Transverse colon (tissue), 4 donors: ENCODE results near the gene PAPPA. TPM values are rescaled to one million over a fixed set of nuclear protein-coding genes. Genes with fewer than 3 reads are reported as not detected.

Experiments used
- DNase-seq: peaks from one replicate; pipeline ENCODE4 v3.0.0-alpha.2; 2019
- H3K27ac ChIP-seq, 4 donors: fragments of 200-600 bp; sonication (generic); 2 replicates each; pipeline ENCODE4 v1.5.1; 2016 to 2018; ENCODE audit warnings: inconsistent platforms in 4 of 4
- H3K27me3 ChIP-seq: fragments of 200-600 bp; sonication (generic); 2 replicates; pipeline ENCODE4 v1.5.1; 2017; ENCODE audit warnings: inconsistent platforms
- H3K36me3 ChIP-seq, 4 donors: fragments of 200-600 bp; sonication (generic); 2 replicates each; pipeline ENCODE4 v1.5.1; 2017 to 2019; ENCODE audit warnings: inconsistent platforms in 4 of 4
- H3K4me1 ChIP-seq, 4 donors: fragments of 200-600 bp; sonication (generic); 2 replicates each; pipeline ENCODE4 v1.5.1; 2017 to 2020; ENCODE audit warnings: inconsistent platforms in 4 of 4
- H3K4me3 ChIP-seq, 4 donors: fragments of 200-600 bp; sonication (generic); 1 replicate in 1 of 4; 2 replicates in 3 of 4; pipeline versions ENCODE4 v1.5.1 to v1.6.1; 2017 to 2019; ENCODE audit warnings: inconsistent platforms in 4 of 4
- H3K9me3 ChIP-seq, 2 donors: fragments of 200-600 bp; sonication (generic); 2 replicates each; pipeline ENCODE4 v1.5.1; 2017 to 2019; ENCODE audit warnings: inconsistent platforms in 2 of 2
- EP300 ChIP-seq: sonication (generic); formaldehyde crosslinking; IDR thresholded peaks from one replicate; pipeline ENCODE4 v1.6.1; 2017; ENCODE audit warnings: antibody characterized with exemption, low read depth
- POLR2A ChIP-seq: fragments of 450-650 bp; IDR thresholded peaks from one replicate; pipeline ENCODE4 v1.6.1; 2016; ENCODE audit warnings: antibody characterized with exemption, mild to moderate bottlenecking, moderate library complexity
- POLR2AphosphoS5 ChIP-seq, 3 donors: sonication (generic); formaldehyde crosslinking; IDR thresholded peaks; one replicate each; pipeline ENCODE4 v1.6.1; 2016; ENCODE audit warnings: antibody characterized with exemption in 3 of 3
- WGBS, 2 donors: methylation state at CpG; one replicate each; pipeline ENCODE4 v1.1.5; 2018; ENCODE audit warnings: low coverage in 1 of 2; 5-methylcytosine and 5-hydroxymethylcytosine counted together
- in situ Hi-C, 4 donors: fragments of 200-750 bp; cut with MboI; loops; one replicate each; pipeline versions ENCODE4 v1.15.0 to v1.15.1; 2017; ENCODE audit warnings: low sequenced_read_pairs in 3 of 4, low pct_ligation_motif_present in 1 of 4, low pct_unique_long_range_greater_than_20kb in 1 of 4
- intact Hi-C: fragments of 100-400 bp; cut with DNase I; formaldehyde crosslinking; loops from one replicate; pipeline ENCODE4 v1.15.1; 2023; ENCODE audit warnings: low total_unique reads
- total RNA-seq, 4 donors: library from RNA; depleted of rRNA; stranded (reverse); fragments of >200 nt; gene quantifications; one replicate each; pipeline ENCODE4 v1.1.0, GENCODE V29; 2016
- TF ChIP-seq, protein P1 (sequence below), 5 experiments: fragments of 200-600 bp in 3 of 5; fragments of 450-650 bp in 2 of 5; sonication (generic) in 3 of 5; IDR thresholded peaks; 1 replicate in 2 of 5; 2 replicates in 3 of 5; pipeline ENCODE4 v1.5.1; 2016 to 2017; ENCODE audit warnings: antibody characterized with exemption in 5 of 5, inconsistent platforms in 3 of 5, mild to moderate bottlenecking in 2 of 5, moderate library complexity in 1 of 5

PAPPA gene
- total RNA-seq, 4 donors from 2014 or later, result 0.37 to 4.4 (median 1.4) TPM

DNA sequence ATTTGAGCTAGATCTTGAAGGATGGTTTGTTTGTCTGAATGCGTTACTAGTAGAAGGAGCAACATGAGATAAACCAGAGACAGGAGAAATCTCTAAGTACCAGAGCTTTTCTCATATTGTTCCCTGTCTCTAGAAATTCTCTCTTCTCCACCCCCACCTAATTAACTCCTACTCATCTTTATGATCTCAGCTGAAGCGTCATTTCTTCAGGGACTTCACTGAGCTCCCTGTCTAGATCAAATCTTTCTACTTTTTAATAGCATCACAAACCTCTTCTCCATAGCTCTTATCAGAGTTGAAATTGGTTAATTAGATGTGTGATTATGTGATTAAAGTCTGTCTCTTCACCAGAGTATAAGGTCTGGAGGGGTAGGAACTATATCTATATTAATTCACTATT, 226.2 kb downstream of the PAPPA start:
- in situ Hi-C loops, result no loop called here
- H3K27ac ChIP-seq, result no peak overlapping the region
- no peaks in the 10 kb centered on the region for H3K4me1 ChIP-seq
- intact Hi-C loops, result no loop called here
- H3K36me3 ChIP-seq, result no peaks in the 10 kb centered on the region
- no peak for TF ChIP-seq POLR2AphosphoS5 (IDR thresholded peaks at IDR 0.05)
- TF ChIP-seq, protein P1, sequence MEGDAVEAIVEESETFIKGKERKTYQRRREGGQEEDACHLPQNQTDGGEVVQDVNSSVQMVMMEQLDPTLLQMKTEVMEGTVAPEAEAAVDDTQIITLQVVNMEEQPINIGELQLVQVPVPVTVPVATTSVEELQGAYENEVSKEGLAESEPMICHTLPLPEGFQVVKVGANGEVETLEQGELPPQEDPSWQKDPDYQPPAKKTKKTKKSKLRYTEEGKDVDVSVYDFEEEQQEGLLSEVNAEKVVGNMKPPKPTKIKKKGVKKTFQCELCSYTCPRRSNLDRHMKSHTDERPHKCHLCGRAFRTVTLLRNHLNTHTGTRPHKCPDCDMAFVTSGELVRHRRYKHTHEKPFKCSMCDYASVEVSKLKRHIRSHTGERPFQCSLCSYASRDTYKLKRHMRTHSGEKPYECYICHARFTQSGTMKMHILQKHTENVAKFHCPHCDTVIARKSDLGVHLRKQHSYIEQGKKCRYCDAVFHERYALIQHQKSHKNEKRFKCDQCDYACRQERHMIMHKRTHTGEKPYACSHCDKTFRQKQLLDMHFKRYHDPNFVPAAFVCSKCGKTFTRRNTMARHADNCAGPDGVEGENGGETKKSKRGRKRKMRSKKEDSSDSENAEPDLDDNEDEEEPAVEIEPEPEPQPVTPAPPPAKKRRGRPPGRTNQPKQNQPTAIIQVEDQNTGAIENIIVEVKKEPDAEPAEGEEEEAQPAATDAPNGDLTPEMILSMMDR (IDR thresholded peaks at IDR 0.05), result no peak
- no peak for TF ChIP-seq EP300
- no peak for TF ChIP-seq POLR2A
- no peak overlapping the region for H3K4me3 ChIP-seq
- no peak for DNase-seq
- WGBS, 2 donors, result 33 to 63% methylated on average over 1 to 2 of the region's 2 CpGs
- H3K27me3 ChIP-seq, result no peaks in the 10 kb centered on the region
- H3K9me3 ChIP-seq, result no peaks in the 10 kb centered on the region

DNA sequence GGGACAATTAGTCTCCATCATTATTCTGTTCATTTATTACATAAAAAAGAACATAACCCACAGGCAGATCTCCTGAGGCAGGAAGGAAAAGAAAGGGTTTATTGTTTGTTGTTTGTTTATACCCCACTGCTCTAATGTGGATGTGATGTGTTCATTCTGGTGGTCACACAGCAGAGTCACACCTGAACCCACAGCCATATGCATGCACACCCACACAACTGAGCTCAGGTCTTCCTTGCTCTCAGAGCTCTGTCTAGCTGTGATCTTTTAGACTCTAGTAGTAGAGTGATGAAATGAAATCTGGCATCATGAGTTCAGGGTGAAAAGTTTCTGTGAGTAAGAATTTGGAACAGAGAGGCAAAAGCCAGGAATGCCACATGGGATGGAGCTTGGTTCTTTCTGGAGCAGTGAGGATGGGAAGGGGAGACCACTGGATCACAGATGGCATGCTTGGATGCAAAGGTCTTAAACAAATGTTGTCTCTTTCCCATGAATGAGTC, 227.0 kb downstream of the PAPPA start:
- Histone ChIP-seq H3K4me1 (no peaks in the 10 kb centered on the region), H3K9me3 (no peaks in the 10 kb centered on the region), H3K27me3 (no peaks in the 10 kb centered on the region), H3K27ac (no peak overlapping the region), H3K4me3 (no peak overlapping the region), H3K36me3 (no peaks in the 10 kb centered on the region)
- intact Hi-C loops (no loop called here), in situ Hi-C loops (no loop called here)
- DNase-seq, result no peak
- TF ChIP-seq, protein P1 (IDR thresholded peaks at IDR 0.05), result no peak
- TF ChIP-seq EP300, result no peak
- TF ChIP-seq POLR2A, result no peak
- no peak for TF ChIP-seq POLR2AphosphoS5 (IDR thresholded peaks at IDR 0.05)

DNA sequence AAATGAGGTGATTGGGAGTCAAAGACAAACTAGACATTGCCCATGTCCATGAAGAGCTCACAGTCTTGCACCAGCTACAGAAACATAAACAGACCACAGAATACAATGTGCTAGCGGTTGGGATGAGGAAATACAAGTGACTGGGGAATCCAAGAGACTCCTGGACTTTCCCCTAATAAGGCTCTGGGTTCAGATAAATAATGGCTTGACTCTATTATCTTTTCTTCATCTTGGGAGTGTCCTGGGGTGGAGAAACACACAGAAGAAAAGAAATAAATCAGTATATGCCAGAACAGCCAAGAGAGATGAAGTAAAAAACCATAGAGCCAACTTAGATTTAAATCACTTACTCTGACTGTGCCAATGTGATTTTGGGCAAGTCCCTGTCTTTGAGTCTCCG, 227.8 kb downstream of the PAPPA start:
- H3K4me3 ChIP-seq, result no peak overlapping the region
- H3K9me3 ChIP-seq, result no peaks in the 10 kb centered on the region
- in situ Hi-C loops (no loop called here), intact Hi-C loops (no loop called here)
- 87 to 100% methylated on average over 1 to 2 of the region's 2 CpGs for WGBS, 2 donors
- no peak for TF ChIP-seq POLR2AphosphoS5 (IDR thresholded peaks at IDR 0.05)
- TF ChIP-seq EP300, result no peak
- TF ChIP-seq POLR2A, result no peak
- TF ChIP-seq, protein P1 (IDR thresholded peaks at IDR 0.05), result no peak
- H3K36me3 ChIP-seq, result no peaks in the 10 kb centered on the region
- no peaks in the 10 kb centered on the region for H3K4me1 ChIP-seq
- no peak for DNase-seq
- no peaks in the 10 kb centered on the region for H3K27me3 ChIP-seq
- H3K27ac ChIP-seq, result no peak overlapping the region

DNA sequence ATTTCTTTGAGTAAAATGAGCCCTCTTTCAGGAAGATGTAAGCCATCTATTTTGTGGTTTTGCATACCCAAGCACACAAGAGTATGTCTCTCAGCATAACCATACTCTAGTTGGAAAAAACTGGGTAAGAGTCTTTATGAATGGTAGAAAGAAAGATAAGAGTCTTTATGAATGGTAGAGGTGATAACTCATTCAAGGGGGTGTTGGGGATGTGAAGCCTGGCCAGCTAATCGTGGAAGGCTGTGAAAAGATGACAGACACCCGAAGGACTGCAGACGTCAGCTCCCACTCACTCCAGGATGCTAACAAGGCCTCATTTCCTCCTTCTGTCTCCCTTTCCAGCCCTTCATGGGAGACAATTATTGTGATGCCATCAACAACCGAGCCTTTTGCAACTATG, 228.5 kb downstream of the PAPPA start:
- no peak for DNase-seq
- Histone ChIP-seq H3K4me1 (no peaks in the 10 kb centered on the region), H3K27ac (no peak overlapping the region), H3K36me3 (no peaks in the 10 kb centered on the region), H3K27me3 (no peaks in the 10 kb centered on the region), H3K4me3 (no peak overlapping the region), H3K9me3 (no peaks in the 10 kb centered on the region)
- intact Hi-C loops, result no loop called here
- no peak for TF ChIP-seq POLR2A
- TF ChIP-seq, protein P1 (IDR thresholded peaks at IDR 0.05), result no peak
- no peak for TF ChIP-seq POLR2AphosphoS5 (IDR thresholded peaks at IDR 0.05)
- TF ChIP-seq EP300, result no peak
- in situ Hi-C loops, result no loop called here
- WGBS, 2 donors, result 40 to 81% methylated on average over 1 to 4 of the region's 4 CpGs
